ENCODE measurements around the gene SDCCAG8. TPM values are rescaled to one million over a fixed set of nuclear protein-coding genes. Genes with fewer than 3 reads are reported as not detected.

SDCCAG8 gene
- total RNA-seq, 4 donors from 2014 or later = 30.3 to 131 (median 55.4) TPM

GRCh38 chr1:243254233-243254926 lies 1.5 kb upstream of the SDCCAG8 start:
- peak; percentile 55 to 73 (median 67) for DNase-seq
- Histone ChIP-seq H3K27ac (peak overlapping the region; percentile 93 to 97 (median 95)), H3K4me1 (peaks cover 0 to 23% (median 8%) of the 10 kb centered on the region in 4 donors), H3K36me3 (no peaks in the 10 kb centered on the region), H3K4me3 (peak overlapping the region; percentile 83 to 89 (median 86)), H3K9me3 (no peaks in the 10 kb centered on the region), H3K27me3 (no peaks in the 10 kb centered on the region)
- TF ChIP-seq CTCF (IDR thresholded peaks at IDR 0.05) (no peak), POLR2A (IDR thresholded peaks at IDR 0.05) (peak in 1 of 2 donors; percentile 24)

GRCh38 chr1:243254927-243255790 lies 682 bp upstream of the SDCCAG8 start, which contains the start of gene CEP170:
CEP170 (minus strand) TSS chr1:243255281; CDS start chr1:243225280, 30,001 bp downstream.
- TF ChIP-seq CTCF (IDR thresholded peaks at IDR 0.05) = no peak
- peak; percentile 22 to 43 for TF ChIP-seq POLR2A (IDR thresholded peaks at IDR 0.05)
- H3K27me3 ChIP-seq = no peaks in the 10 kb centered on the region
- peak within 1 kb of the TSS; percentile 93 to 97 (median 95) for H3K27ac ChIP-seq
- H3K4me1 ChIP-seq = peaks cover 0 to 23% (median 8%) of the 10 kb centered on the region in 4 donors
- no peaks in the 10 kb centered on the region for H3K36me3 ChIP-seq
- no peaks in the 10 kb centered on the region for H3K9me3 ChIP-seq
- peak within 1 kb of the TSS; percentile 83 to 89 (median 86) for H3K4me3 ChIP-seq
- DNase-seq = peak; percentile 91 to 97 (median 93)

GRCh38 chr1:243256590-243256989 lies 749 bp downstream of the SDCCAG8 start:
- no peak for TF ChIP-seq CTCF (IDR thresholded peaks at IDR 0.05)
- no peak for TF ChIP-seq POLR2A (IDR thresholded peaks at IDR 0.05)
- Histone ChIP-seq H3K9me3 (no peaks in the 10 kb centered on the region), H3K27ac (peak overlapping the region; percentile 93 to 97 (median 95)), H3K4me3 (peak overlapping the region; percentile 83 to 89 (median 86)), H3K36me3 (no peaks in the 10 kb centered on the region), H3K4me1 (peaks cover 0 to 23% (median 8%) of the 10 kb centered on the region in 4 donors), H3K27me3 (no peaks in the 10 kb centered on the region)
- no peak for DNase-seq

GRCh38 chr1:243257189-243257588 lies 1.3 kb downstream of the SDCCAG8 start:
- peaks cover 0 to 23% (median 8%) of the 10 kb centered on the region in 4 donors for H3K4me1 ChIP-seq
- H3K4me3 ChIP-seq = peak overlapping the region in 1 of 4 donors; percentile 89
- no peak for DNase-seq
- H3K27ac ChIP-seq = no peak overlapping the region
- no peaks in the 10 kb centered on the region for H3K36me3 ChIP-seq
- H3K27me3 ChIP-seq = no peaks in the 10 kb centered on the region
- H3K9me3 ChIP-seq = no peaks in the 10 kb centered on the region
- TF ChIP-seq CTCF (IDR thresholded peaks at IDR 0.05) (no peak), POLR2A (IDR thresholded peaks at IDR 0.05) (no peak)

GRCh38 chr1:243258731-243259130 lies 2.9 kb downstream of the SDCCAG8 start:
- Histone ChIP-seq H3K36me3 (no peaks in the 10 kb centered on the region), H3K4me3 (no peak overlapping the region), H3K9me3 (no peaks in the 10 kb centered on the region), H3K27me3 (no peaks in the 10 kb centered on the region), H3K4me1 (peaks cover 0 to 12% (median 5%) of the 10 kb centered on the region in 4 donors), H3K27ac (no peak overlapping the region)
- TF ChIP-seq POLR2A (IDR thresholded peaks at IDR 0.05) (no peak), CTCF (IDR thresholded peaks at IDR 0.05) (no peak)
- DNase-seq = no peak

Data from Peyer's patch (tissue), 4 donors.